Loucy (cell line): ENCODE measurements around the gene MYPN.

Source experiments
- H2AFZ ChIP-seq: fragments of 200-600 bp; sonication (generic); 2 replicates; pipeline ENCODE4 v1.6.0; 2016; ENCODE audit warnings: antibody characterized with exemption, mild to moderate bottlenecking, low read length, moderate library complexity
- H3F3A ChIP-seq: fragments of 200-600 bp; 2 replicates; pipeline ENCODE4 v1.6.0; 2016; ENCODE audit warnings: antibody characterized with exemption, low read depth, mild to moderate bottlenecking
- H3K27me3 ChIP-seq: fragments of 200-600 bp; sonication (generic); 2 replicates; pipeline ENCODE4 v1.6.1; 2014; ENCODE audit warnings: low read length, mild to moderate bottlenecking; ENCODE audit not compliant: insufficient read depth, poor library complexity, severe bottlenecking
- H3K36me3 ChIP-seq: fragments of 200-600 bp; sonication (generic); 2 replicates; pipeline ENCODE4 v1.6.1; 2016; ENCODE audit warnings: low read length; ENCODE audit not compliant: insufficient read depth
- H3K4me1 ChIP-seq: fragments of 200-600 bp; sonication (generic); 2 replicates; pipeline ENCODE4 v1.5.1; 2014; ENCODE audit warnings: low read length, mild to moderate bottlenecking; ENCODE audit not compliant: insufficient read depth, poor library complexity, severe bottlenecking
- H3K4me2 ChIP-seq: fragments of 200-600 bp; sonication (generic); 2 replicates; pipeline ENCODE4 v1.6.0; 2014; ENCODE audit warnings: antibody characterized with exemption, low read length, low read depth, mild to moderate bottlenecking; ENCODE audit not compliant: poor library complexity, severe bottlenecking
- H3K4me3 ChIP-seq: fragments of 200-600 bp; sonication (generic); 2 replicates; pipeline ENCODE4 v1.5.1; 2014; ENCODE audit warnings: low read length, mild to moderate bottlenecking, mixed read lengths; ENCODE audit not compliant: poor library complexity, severe bottlenecking
- H3K79me2 ChIP-seq: fragments of 200-600 bp; sonication (generic); 2 replicates; pipeline ENCODE4 v1.6.1; 2014; ENCODE audit warnings: low read length; ENCODE audit not compliant: insufficient read depth
- H3K9ac ChIP-seq: fragments of 200-600 bp; sonication (generic); 2 replicates; pipeline ENCODE4 v1.6.0; 2014; ENCODE audit warnings: mild to moderate bottlenecking, low read depth, low read length, moderate library complexity; ENCODE audit not compliant: poor library complexity, severe bottlenecking
- H3K9me2 ChIP-seq: fragments of 200-600 bp; sonication (generic); replicated peaks from 2 replicates; pipeline ENCODE4 v1.6.1; 2016; ENCODE audit warnings: low read depth, low read length, mixed read lengths
- H3K9me3 ChIP-seq: fragments of 200-600 bp; sonication (generic); 2 replicates; pipeline ENCODE4 v1.6.1; 2014; ENCODE audit warnings: mild to moderate bottlenecking, antibody characterized with exemption, low read length, low read depth; ENCODE audit not compliant: insufficient read depth
- H4K20me1 ChIP-seq: fragments of 200-600 bp; sonication (generic); 2 replicates; pipeline ENCODE4 v1.6.0; 2014; ENCODE audit warnings: antibody characterized with exemption, low read length, mild to moderate bottlenecking; ENCODE audit not compliant: insufficient read depth, poor library complexity, severe bottlenecking
- CTCF ChIP-seq: fragments of 200-600 bp; sonication (generic); conservative IDR thresholded peaks from 2 replicates; pipeline ENCODE4 v1.5.1; 2014; ENCODE audit warnings: mild to moderate bottlenecking, antibody characterized with exemption, low read length
- EZH2phosphoT487 ChIP-seq: fragments of 200-600 bp; IDR thresholded peaks from 2 replicates; pipeline ENCODE4 v1.6.1; 2018; ENCODE audit warnings: antibody characterized with exemption, mild to moderate bottlenecking, moderate library complexity, borderline replicate concordance

MYPN gene

GRCh38 chr10:68138526-68138925, 29.2 kb downstream of the MYPN start:
- Histone ChIP-seq H4K20me1 (no peaks in the 10 kb centered on the region), H3K4me3 (no peak overlapping the region), H3F3A (no peaks in the 10 kb centered on the region), H3K9me2 (no peaks in the 10 kb centered on the region), H3K27me3 (no peaks in the 10 kb centered on the region), H3K9me3 (no peaks in the 10 kb centered on the region), H3K4me1 (no peaks in the 10 kb centered on the region), H3K9ac (no peak overlapping the region), H2AFZ (peak overlapping the region; percentile 32), H3K79me2 (no peaks in the 10 kb centered on the region), H3K36me3 (no peaks in the 10 kb centered on the region), H3K4me2 (no peak overlapping the region)
- TF ChIP-seq EZH2phosphoT487, result no peak

GRCh38 chr10:68139448-68140272, 30.4 kb downstream of the MYPN start:
- H3K79me2 ChIP-seq, result no peaks in the 10 kb centered on the region
- TF ChIP-seq EZH2phosphoT487 (no peak), CTCF (no peak)
- H3F3A ChIP-seq, result no peaks in the 10 kb centered on the region
- no peak overlapping the region for H3K9ac ChIP-seq
- no peaks in the 10 kb centered on the region for H3K36me3 ChIP-seq
- H3K9me2 ChIP-seq, result no peaks in the 10 kb centered on the region
- no peaks in the 10 kb centered on the region for H3K9me3 ChIP-seq
- no peak overlapping the region for H2AFZ ChIP-seq
- H4K20me1 ChIP-seq, result no peaks in the 10 kb centered on the region
- H3K4me2 ChIP-seq, result no peak overlapping the region
- no peaks in the 10 kb centered on the region for H3K27me3 ChIP-seq
- H3K4me1 ChIP-seq, result no peaks in the 10 kb centered on the region
- no peak overlapping the region for H3K4me3 ChIP-seq

- TF ChIP-seq EZH2phosphoT487, result no peak
- TF ChIP-seq CTCF, result no peak
- H3K79me2 ChIP-seq, result no peaks in the 10 kb centered on the region
- H3F3A ChIP-seq, result no peaks in the 10 kb centered on the region
- no peak overlapping the region for H3K4me3 ChIP-seq
- H3K9ac ChIP-seq, result no peak overlapping the region
- H3K4me2 ChIP-seq, result no peak overlapping the region
- no peaks in the 10 kb centered on the region for H3K9me3 ChIP-seq
- H3K27me3 ChIP-seq, result no peaks in the 10 kb centered on the region
- H4K20me1 ChIP-seq, result no peaks in the 10 kb centered on the region
- H3K36me3 ChIP-seq, result no peaks in the 10 kb centered on the region
- H2AFZ ChIP-seq, result no peak overlapping the region
- no peaks in the 10 kb centered on the region for H3K4me1 ChIP-seq
- H3K9me2 ChIP-seq, result no peaks in the 10 kb centered on the region
Observed at GRCh38 chr10:68142761-68143160, 33.5 kb downstream of the MYPN start.

GRCh38 chr10:68144709-68145108, 35.4 kb downstream of the MYPN start:
- no peaks in the 10 kb centered on the region for H3F3A ChIP-seq

More at GRCh38 chr10:68144709-68145108, 35.4 kb downstream of the MYPN start:
- H3K27me3 ChIP-seq, result no peaks in the 10 kb centered on the region
- no peak overlapping the region for H3K9ac ChIP-seq
- H3K36me3 ChIP-seq, result no peaks in the 10 kb centered on the region
- H3K79me2 ChIP-seq, result no peaks in the 10 kb centered on the region
- H3K9me3 ChIP-seq, result no peaks in the 10 kb centered on the region
- H3K4me3 ChIP-seq, result no peak overlapping the region
- H2AFZ ChIP-seq, result no peak overlapping the region
- no peaks in the 10 kb centered on the region for H3K4me1 ChIP-seq
- no peak overlapping the region for H3K4me2 ChIP-seq
- H4K20me1 ChIP-seq, result no peaks in the 10 kb centered on the region
- no peaks in the 10 kb centered on the region for H3K9me2 ChIP-seq
- TF ChIP-seq EZH2phosphoT487, result no peak
- no peak for TF ChIP-seq CTCF
